ENCODE measurements around the gene SLAMF9.
"Not testable (repeated sequence)": the region's sequence is repeated elsewhere in the genome, so short reads cannot be mapped to it uniquely, and the experiment has no call there.

Gene SLAMF9

DNA sequence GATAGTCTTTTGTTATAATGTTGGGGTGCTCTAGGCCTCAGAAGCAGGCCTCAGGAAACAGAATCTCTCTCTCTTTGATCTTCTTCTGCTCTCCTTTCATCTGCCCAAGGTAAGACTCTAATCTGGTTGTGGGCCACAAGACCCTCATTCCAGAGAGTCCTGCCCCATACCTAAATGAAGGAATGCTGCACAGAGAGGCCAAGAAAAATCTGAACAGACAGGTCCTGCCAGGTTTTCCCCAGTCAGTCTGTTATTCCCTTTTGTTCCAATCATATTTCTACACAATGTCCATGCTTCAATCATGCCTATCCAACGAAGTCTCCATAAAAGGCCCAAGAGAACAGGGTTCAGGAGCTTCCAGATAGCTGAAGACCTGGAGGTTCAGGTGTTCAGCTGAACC is 47.1 kb downstream of the SLAMF9 start:
- in situ Hi-C loops (cut with MboI; ENCODE audit: low sequenced_read_pairs) = no loop called here

- in situ Hi-C loops (cut with MboI; ENCODE audit: low sequenced_read_pairs) = not testable (repeated sequence)
Observed at GRCh38 chr1:159904036-159904435, 50.0 kb downstream of the SLAMF9 start.

DNA sequence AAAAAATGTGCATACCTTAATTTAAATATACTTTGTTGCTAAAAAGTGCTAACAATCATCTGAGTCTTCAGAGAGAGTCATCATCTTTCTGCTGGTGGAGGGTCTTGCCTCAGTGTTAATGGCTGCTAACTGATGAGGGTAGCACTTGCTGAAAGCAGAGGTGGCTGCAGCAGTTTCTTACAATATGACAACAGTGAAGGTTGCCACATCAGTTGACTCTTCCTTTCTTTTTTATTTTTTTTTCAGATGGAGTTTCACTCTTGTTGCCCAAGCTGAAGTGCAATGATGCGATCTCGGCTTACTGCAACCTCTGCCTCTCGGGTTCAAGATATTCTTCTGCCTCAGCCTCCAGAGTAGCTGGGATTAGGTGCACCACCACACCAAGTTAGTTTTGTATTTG is 51.5 kb downstream of the SLAMF9 start:
- in situ Hi-C loops (cut with MboI; ENCODE audit: low sequenced_read_pairs) = no loop called here

All from HL-60/S4 (cell line).